ENCODE data around the gene CAV1.
A peak's percentile ranks its signal among the peaks of the same experiment; 100 is the strongest.

The CAV1 gene

DNA sequence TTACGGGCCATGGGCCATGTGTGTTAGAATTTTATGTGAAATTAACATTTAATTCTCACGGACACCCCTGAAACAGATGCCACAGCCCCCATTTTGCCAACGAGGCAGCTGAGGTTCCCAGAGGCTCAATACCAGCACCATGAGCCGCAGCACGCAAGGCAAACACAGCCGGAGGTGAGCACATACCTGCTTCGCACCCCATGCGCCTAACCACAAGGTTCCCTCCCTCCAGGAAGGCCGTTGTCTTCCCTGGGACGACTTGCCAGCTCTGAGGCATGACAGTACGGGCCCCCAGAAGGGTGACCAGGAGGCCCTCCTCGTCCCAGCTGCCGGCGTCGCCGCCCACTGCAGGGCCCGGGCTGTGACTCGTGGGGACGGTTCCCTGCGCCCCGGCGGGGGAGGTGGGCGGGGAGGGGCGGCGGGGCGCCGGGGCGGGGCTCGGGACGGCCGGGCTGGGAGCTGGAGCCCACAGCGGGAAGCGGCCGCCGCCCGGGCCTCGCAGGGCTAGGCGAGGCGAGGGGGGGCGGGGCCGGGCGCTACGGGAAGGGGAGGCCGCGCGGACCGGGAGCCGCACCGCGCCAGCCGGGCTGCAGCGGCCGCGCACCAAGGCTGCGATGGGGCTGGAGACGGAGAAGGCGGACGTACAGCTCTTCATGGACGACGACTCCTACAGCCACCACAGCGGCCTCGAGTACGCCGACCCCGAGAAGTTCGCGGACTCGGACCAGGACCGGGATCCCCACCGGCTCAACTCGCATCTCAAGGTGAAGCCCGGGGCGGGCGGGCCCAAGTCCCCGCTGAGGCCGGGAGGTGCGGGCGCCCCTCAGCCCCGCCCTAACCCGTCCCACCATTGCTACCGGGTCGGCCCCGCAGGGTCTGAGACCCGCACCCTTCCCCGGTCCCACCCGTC, 25.4 kb upstream of the CAV1 start, which contains the start of gene CAV2:
TSS of gene CAV2 (plus strand) at position 571 of the 910 bp plus-strand sequence. CDS start at position 615, 44 bp downstream.
- peak within 1 kb of the TSS; percentile 46; the same call in 1 of the 2 replicates for H3K27ac ChIP-seq
- TF ChIP-seq, protein P1, sequence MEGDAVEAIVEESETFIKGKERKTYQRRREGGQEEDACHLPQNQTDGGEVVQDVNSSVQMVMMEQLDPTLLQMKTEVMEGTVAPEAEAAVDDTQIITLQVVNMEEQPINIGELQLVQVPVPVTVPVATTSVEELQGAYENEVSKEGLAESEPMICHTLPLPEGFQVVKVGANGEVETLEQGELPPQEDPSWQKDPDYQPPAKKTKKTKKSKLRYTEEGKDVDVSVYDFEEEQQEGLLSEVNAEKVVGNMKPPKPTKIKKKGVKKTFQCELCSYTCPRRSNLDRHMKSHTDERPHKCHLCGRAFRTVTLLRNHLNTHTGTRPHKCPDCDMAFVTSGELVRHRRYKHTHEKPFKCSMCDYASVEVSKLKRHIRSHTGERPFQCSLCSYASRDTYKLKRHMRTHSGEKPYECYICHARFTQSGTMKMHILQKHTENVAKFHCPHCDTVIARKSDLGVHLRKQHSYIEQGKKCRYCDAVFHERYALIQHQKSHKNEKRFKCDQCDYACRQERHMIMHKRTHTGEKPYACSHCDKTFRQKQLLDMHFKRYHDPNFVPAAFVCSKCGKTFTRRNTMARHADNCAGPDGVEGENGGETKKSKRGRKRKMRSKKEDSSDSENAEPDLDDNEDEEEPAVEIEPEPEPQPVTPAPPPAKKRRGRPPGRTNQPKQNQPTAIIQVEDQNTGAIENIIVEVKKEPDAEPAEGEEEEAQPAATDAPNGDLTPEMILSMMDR (conservative IDR thresholded peaks at IDR 0.05), result no peak

DNA sequence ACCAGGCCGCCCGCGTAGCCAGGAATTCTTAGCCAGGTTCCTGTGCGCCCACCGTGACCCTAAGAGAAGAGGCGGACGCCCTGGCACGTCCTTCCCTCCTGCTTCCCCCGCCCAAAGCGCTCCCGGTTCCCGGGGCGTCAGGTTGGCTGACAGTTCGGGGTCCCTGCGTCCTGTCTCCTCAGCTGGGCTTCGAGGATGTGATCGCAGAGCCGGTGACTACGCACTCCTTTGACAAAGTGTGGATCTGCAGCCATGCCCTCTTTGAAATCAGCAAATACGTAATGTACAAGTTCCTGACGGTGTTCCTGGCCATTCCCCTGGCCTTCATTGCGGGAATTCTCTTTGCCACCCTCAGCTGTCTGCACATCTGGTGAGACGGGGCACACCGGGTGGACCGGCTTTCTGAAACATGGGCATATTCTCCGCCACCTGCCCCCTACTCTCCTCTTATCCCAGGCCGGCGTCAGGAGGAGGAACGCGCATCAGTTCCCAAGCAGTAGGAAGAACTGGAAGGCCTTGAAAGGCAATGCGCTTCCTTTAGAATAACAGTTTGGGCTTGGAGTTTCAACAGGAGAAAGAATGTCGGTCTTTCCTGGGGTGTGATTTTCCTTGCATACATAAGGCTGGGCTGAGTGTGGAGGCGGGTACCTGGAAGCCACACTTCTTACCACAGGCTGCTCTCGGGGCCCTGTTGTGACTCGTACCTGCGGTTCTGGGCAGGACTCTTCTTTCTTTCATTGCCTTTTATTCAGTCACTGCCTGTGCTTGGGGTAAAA, 24.6 kb upstream of the CAV1 start:
- H3K27ac ChIP-seq, result no peak overlapping the region; the same call in 1 of the 2 replicates
- TF ChIP-seq, protein P1 (conservative IDR thresholded peaks at IDR 0.05), result no peak

DNA sequence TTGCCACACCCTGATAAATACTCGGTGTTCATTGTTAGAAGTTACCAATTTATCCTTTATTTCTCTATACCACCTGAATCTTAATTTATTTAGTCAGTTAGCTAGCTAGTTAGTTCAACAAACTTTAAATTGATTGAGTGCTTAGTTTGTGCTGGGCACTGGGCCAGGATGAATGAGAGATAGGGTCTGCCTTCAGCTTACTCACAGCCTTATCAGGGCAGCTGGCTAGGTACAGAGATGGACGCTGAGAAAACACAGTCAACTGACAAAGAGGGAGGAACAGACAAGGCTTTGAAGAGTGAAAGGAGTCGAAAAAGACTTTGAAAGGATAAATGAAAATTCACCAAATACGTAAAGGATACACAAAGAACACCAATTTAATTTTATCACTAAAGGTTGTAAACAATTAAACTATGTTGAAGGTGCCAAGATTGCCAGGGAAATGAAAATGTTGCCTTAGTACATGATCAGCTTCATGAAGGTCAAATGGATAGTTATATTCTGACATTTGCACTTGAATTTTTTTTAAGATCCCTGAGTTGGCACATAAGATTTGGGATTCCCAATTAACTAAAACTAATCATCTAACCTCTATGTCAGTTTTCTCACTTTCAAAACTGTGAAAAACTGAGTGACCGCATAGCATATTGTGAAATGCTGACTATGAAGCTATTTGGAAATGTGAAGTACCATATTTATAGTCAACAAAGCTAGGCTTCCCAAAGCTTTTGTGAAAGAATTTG, 23.2 kb upstream of the CAV1 start:
- H3K27ac ChIP-seq, result no peak overlapping the region

DNA sequence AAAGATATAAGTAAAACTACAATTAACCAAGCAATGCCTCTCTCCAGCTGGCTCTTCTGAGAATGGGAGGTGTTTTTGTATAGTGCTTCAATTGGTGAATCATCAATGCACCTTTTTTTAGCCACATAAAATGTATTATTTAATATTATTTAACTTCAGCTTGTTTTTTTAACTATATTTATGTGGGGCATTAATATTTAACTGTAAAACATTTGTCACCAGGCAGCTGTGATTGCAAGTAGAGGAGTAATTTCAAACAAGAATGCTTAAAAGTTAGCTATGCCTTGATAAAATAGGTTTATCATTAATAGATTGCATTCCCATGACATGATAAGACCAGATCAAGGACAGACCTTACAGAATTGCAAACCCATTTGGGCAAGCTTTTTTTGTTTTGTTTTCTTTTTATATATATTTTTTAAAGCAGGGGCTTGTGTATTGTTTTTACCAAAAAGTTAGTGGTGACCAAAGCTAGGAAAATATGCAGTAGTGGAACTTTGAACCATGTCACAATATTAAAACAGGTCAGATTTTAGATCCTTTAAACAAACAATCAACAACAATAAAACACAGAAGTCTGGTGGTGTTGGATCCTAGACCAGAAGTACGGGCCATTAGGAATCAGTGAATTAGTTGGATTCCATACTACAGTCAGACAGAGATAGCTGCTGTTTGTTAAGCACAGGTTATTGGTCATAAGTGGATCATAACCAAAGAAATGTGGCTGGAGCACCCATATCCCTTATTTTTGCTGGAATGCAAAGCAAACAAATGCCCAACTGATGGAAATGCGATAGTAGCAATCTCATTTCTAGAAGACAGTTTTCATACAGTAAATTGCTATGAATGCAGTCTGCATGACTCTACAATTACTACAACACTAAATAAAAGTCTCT, 22.4 kb upstream of the CAV1 start:
- no peak overlapping the region for H3K27ac ChIP-seq
- TF ChIP-seq, protein P1 (conservative IDR thresholded peaks at IDR 0.05), result no peak

More for the DNA sequence above, 23.2 kb upstream of the CAV1 start:
- TF ChIP-seq, protein P1 (conservative IDR thresholded peaks at IDR 0.05), result no peak

DNA sequence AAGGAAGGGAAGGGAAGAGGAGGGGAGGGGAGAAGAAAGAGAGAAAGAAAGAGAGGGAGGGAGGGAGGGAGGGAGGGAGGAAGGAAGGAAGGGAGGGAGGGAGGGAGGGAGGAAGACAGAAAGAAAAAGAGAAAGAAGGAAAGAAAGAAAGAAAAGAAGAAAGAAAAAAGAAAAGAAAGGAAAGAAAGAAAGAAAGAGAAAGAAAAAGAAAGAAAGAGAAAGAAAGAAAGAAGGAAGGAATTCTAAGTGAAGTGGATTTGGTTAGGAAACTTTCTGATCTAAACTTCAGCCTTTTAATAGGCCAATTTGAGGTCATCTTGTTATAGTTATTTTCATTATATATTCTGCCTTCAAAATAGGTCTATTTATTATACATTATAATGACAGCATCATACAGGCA, 21.0 kb upstream of the CAV1 start:
- TF ChIP-seq, protein P1 (conservative IDR thresholded peaks at IDR 0.05), result no peak
- H3K27ac ChIP-seq, result no peak overlapping the region

DNA sequence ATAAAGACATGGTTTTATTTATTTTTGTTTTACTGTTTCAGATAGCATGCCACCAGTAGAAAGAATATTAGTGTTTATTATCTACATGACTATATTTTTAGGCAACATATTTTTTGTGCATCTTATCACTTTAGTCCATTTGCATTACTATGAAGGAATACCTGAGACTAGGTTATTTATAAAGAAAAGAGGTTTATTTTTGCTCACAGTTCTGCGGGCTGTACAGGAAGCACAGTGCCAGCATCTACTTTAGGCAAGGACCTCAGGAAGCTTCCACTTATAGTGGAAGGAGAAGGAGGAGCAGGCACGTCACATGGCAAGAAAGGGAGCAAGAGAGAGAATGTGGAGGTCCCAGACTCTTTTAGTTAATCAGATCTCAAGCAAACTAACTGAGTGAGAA, 19.6 kb upstream of the CAV1 start:
- TF ChIP-seq, protein P1 (conservative IDR thresholded peaks at IDR 0.05), result no peak
- H3K27ac ChIP-seq, result no peak overlapping the region
